SJSA1 (cell line): Measurements from ENCODE around the gene ZNF641. TPM values are rescaled to one million over a fixed set of nuclear protein-coding genes. Genes with fewer than 3 reads are reported as not detected.
"Not testable (repeated sequence)": the region's sequence is repeated elsewhere in the genome, so short reads cannot be mapped to it uniquely, and the experiment has no call there.

Experiments used
- DNase-seq, 2 experiments: peaks; one replicate each; pipeline ENCODE4 v3.0.0-alpha.2; 2015 to 2020; ENCODE audit warnings: low spot score in 2 of 2, low read depth in 1 of 2
- H3K27ac ChIP-seq: fragments of 250-450 bp; sonication (Bioruptor Pico); 2 replicates; pipeline ENCODE4 v1.5.1; 2020; ENCODE audit warnings: mild to moderate bottlenecking, moderate library complexity
- H3K27me3 ChIP-seq: fragments of 250-450 bp; sonication (Bioruptor Pico); replicated peaks from 2 replicates; pipeline ENCODE4 v1.5.1; 2020; ENCODE audit warnings: mild to moderate bottlenecking, moderate library complexity
- H3K36me3 ChIP-seq: fragments of 250-450 bp; sonication (Bioruptor Pico); 2 replicates; pipeline ENCODE4 v1.5.1; 2020; ENCODE audit warnings: mild to moderate bottlenecking
- H3K4me1 ChIP-seq: fragments of 250-450 bp; sonication (Bioruptor Pico); replicated peaks from 2 replicates; pipeline ENCODE4 v1.6.1; 2021; ENCODE audit warnings: mild to moderate bottlenecking
- H3K4me3 ChIP-seq: fragments of 250-450 bp; sonication (Bioruptor Pico); 2 replicates; pipeline ENCODE4 v1.5.1; 2020; ENCODE audit warnings: mild to moderate bottlenecking
- H3K9me3 ChIP-seq: fragments of 250-450 bp; sonication (Bioruptor Pico); replicated peaks from 2 replicates; pipeline ENCODE4 v1.5.1; 2020; ENCODE audit warnings: mild to moderate bottlenecking
- total RNA-seq: library from RNA; depleted of rRNA; stranded (reverse); fragments of >200 nt; shearing (Covaris generic); gene quantifications from 2 replicates; pipeline ENCODE4 v1.2.3, GENCODE V29; 2014

ZNF641 gene
- total RNA-seq, 1 experiment from 2014 or later, result 12.8 TPM

GRCh38 chr12:48352157-48352760, 1.5 kb upstream of the ZNF641 start:
- peaks cover 12% of the 10 kb centered on the region for H3K36me3 ChIP-seq
- H3K27me3 ChIP-seq, result 0 out of 2 replicates have a peak, but pooled peaks cover 2% of the 10 kb centered on the region
- H3K9me3 ChIP-seq, result 0 out of 2 replicates have a peak, but pooled peaks cover 3% of the 10 kb centered on the region
- DNase-seq, result no peak
- peaks cover 11% of the 10 kb centered on the region for H3K4me1 ChIP-seq
- H3K4me3 ChIP-seq, result no peak overlapping the region
- H3K27ac ChIP-seq, result no peak overlapping the region

DNA sequence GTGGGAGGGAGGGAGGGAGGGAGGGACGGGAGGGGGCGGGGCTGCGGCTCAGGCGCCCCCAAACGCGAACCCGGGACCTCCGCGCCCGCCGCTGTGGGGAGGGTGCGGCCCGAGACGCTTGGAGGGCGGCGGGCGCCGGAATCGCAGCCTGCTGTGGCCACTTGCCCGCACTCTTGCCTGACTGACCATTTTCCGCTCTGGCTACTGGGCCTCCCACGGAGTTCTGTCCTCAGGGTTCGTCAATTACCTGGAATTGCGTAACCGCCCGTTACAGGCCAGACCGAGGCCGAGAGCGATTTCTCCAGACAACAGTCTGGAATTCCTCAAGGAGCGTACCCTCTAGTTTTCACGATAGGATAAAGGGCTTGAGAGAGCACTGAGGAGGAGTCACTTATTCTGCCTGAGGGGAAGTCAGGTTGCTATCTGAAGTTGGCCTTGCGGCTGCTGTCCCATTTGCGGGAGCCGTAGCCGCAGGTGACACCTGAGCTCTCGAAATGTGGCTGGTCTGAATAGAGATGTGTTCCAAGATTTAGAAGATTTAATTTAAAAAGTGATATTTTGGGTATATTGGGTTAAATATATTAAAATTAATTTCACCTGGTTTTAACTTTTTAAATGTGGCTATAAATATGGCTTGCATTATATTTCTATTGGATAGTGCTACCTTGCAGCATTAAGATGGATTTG, 446 bp upstream of the ZNF641 start:
- Histone ChIP-seq H3K36me3 (peaks cover 23% of the 10 kb centered on the region), H3K4me3 (peak overlapping the region; percentile 95), H3K27me3 (0 out of 2 replicates have a peak, but pooled peaks cover 2% of the 10 kb centered on the region), H3K9me3 (0 out of 2 replicates have a peak, but pooled peaks cover 3% of the 10 kb centered on the region), H3K4me1 (peaks cover 11% of the 10 kb centered on the region), H3K27ac (peak overlapping the region; percentile 69)
- peak; percentile 64 to 69 for DNase-seq

- H3K27me3 ChIP-seq, result 0 out of 2 replicates have a peak, but pooled peaks cover 2% of the 10 kb centered on the region
- H3K27ac ChIP-seq, result no peak overlapping the region
- H3K4me3 ChIP-seq, result no peak overlapping the region
These were observed 1.2 kb downstream of the ZNF641 start for GRCh38 chr12:48349471-48349870.

GRCh38 chr12:48342980-48343379, 7.7 kb downstream of the ZNF641 start:
- Histone ChIP-seq H3K27me3 (no peaks in the 10 kb centered on the region), H3K36me3 (peaks cover 52% of the 10 kb centered on the region)
- no peak for DNase-seq

More at GRCh38 chr12:48349471-48349870, 1.2 kb downstream of the ZNF641 start:
- no peak for DNase-seq
- Histone ChIP-seq H3K9me3 (0 out of 2 replicates have a peak, but pooled peaks cover 3% of the 10 kb centered on the region), H3K36me3 (peaks cover 31% of the 10 kb centered on the region), H3K4me1 (peaks cover 11% of the 10 kb centered on the region)

GRCh38 chr12:48340943-48341342, 9.8 kb downstream of the ZNF641 start:
- no peak overlapping the region for H3K27ac ChIP-seq
- no peak overlapping the region for H3K4me3 ChIP-seq
- no peaks in the 10 kb centered on the region for H3K27me3 ChIP-seq
- H3K36me3 ChIP-seq, result peaks cover 32% of the 10 kb centered on the region
- no peaks in the 10 kb centered on the region for H3K4me1 ChIP-seq
- no peak for DNase-seq
- no peaks in the 10 kb centered on the region for H3K9me3 ChIP-seq

More at GRCh38 chr12:48342980-48343379, 7.7 kb downstream of the ZNF641 start:
- no peak overlapping the region for H3K27ac ChIP-seq
- H3K4me1 ChIP-seq, result no peaks in the 10 kb centered on the region
- no peaks in the 10 kb centered on the region for H3K9me3 ChIP-seq
- no peak overlapping the region for H3K4me3 ChIP-seq

DNA sequence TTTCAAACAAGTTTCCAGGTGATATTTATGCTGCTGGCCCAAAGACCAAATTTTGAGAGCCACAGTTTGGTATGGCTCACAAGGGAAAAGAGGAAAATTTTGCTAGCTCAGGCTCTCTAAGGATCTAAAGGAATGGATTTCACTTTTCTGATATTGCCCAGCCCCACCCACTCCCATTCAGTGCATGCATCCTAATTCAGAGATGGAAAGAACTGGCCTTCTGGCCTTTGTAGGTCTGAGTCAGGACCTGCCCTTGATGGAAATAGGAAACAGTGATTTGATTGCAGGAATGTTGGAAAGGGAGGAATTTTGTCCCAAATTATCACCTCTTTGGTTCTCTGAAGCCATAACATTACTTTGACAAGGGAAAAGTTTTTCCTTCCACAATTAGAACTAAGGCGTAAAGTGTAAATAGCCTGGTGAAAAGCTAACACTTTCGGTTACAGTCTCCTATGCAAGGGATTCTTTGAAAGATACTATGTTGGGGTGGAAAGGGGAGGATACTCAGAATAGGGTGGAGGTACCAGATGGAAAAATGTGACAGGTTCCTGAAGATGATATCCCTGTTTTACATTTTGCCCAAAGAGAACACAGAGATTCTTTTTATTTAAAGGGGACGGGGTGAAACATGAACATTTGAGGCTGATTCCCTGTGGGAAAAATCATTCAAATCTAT, 11.1 kb downstream of the ZNF641 start:
- no peaks in the 10 kb centered on the region for H3K4me1 ChIP-seq
- no peak overlapping the region for H3K4me3 ChIP-seq
- no peaks in the 10 kb centered on the region for H3K27me3 ChIP-seq
- no peaks in the 10 kb centered on the region for H3K9me3 ChIP-seq
- DNase-seq, result no peak
- no peak overlapping the region for H3K27ac ChIP-seq
- peaks cover 27% of the 10 kb centered on the region for H3K36me3 ChIP-seq

DNA sequence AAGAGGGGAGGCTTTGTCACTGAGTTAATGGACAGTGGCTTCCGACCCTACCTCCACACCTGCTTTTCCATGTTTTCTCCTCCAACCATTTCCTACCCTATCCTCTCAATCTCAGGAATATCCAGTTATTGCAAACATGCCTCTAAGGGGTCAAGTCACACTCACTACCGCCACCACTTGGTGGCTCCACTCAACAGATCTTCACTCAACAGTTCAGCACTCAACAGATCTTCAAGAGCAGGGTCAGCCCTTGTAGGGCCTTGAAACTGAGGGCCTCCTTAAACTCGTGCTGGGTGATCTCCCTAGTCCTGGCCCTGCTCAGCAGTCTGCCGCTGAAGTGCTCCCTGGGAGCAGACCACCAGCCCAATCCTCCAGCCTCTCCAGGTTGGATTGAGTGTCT, 14.2 kb downstream of the ZNF641 start:
- H3K27me3 ChIP-seq, result no peaks in the 10 kb centered on the region
- H3K4me3 ChIP-seq, result no peak overlapping the region
- H3K9me3 ChIP-seq, result no peaks in the 10 kb centered on the region
- no peaks in the 10 kb centered on the region for H3K4me1 ChIP-seq
- no peak overlapping the region for H3K27ac ChIP-seq
- no peak for DNase-seq
- H3K36me3 ChIP-seq, result no peaks in the 10 kb centered on the region

DNA sequence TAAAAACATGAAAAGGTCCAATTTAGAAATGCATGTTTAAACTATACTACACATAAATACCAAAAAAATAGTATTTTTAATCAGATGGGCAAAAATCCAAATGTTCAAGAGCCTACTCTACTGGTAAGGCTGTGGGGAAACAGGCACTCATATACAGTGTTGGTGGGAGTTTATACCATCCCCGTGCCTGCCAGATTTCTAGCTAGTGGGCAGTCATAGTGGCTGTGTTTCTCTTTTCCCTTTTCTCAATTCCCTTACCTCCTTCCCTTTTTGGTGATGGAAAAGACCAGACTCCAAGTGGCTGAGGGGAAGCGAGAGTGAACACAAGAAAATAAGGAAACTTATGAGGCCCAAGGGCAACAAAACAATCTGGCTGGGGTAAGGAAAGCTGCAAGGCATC, 14.7 kb downstream of the ZNF641 start:
- Histone ChIP-seq H3K36me3 (no peaks in the 10 kb centered on the region), H3K27me3 (no peaks in the 10 kb centered on the region), H3K4me1 (no peaks in the 10 kb centered on the region), H3K9me3 (no peaks in the 10 kb centered on the region), H3K4me3 (no peak overlapping the region), H3K27ac (no peak overlapping the region)
- DNase-seq, result no peak

DNA sequence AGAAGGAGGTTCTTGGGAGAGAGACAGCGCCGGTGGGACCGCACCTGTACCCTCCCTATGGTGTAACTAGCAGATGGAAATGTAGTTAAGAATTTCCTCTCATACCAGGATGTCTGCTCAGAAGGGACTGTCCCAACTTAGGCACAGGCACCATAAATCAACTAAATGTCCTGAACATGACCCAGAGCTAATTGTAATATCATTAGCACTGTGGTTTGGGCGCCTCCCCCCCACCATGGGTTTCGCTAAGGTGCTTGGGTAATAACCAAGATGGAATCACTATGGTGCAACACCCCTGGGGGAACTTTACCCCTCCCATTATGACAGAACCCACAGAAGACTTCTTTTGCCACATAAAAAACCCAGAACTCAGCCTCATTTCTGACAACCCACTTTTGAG, 15.9 kb downstream of the ZNF641 start:
- H3K36me3 ChIP-seq, result no peaks in the 10 kb centered on the region
- H3K9me3 ChIP-seq, result no peaks in the 10 kb centered on the region
- no peaks in the 10 kb centered on the region for H3K27me3 ChIP-seq

GRCh38 chr12:48333680-48334079, 17.0 kb downstream of the ZNF641 start:
- not testable (repeated sequence) for H3K36me3 ChIP-seq, H3K27me3 ChIP-seq, H3K27ac ChIP-seq, H3K4me3 ChIP-seq, H3K4me1 ChIP-seq, H3K9me3 ChIP-seq, DNase-seq

More for the DNA sequence above, 15.9 kb downstream of the ZNF641 start:
- no peak overlapping the region for H3K27ac ChIP-seq
- no peak overlapping the region for H3K4me3 ChIP-seq
- no peaks in the 10 kb centered on the region for H3K4me1 ChIP-seq
- DNase-seq, result no peak

- Histone ChIP-seq H3K27me3 (no peaks in the 10 kb centered on the region; the same call in 1 of the 2 replicates), H3K4me3 (no peak overlapping the region), H3K9me3 (no peaks in the 10 kb centered on the region), H3K36me3 (no peaks in the 10 kb centered on the region), H3K4me1 (no peaks in the 10 kb centered on the region), H3K27ac (no peak overlapping the region)
- DNase-seq, result no peak
These were observed 19.3 kb downstream of the ZNF641 start for GRCh38 chr12:48331399-48331798.

DNA sequence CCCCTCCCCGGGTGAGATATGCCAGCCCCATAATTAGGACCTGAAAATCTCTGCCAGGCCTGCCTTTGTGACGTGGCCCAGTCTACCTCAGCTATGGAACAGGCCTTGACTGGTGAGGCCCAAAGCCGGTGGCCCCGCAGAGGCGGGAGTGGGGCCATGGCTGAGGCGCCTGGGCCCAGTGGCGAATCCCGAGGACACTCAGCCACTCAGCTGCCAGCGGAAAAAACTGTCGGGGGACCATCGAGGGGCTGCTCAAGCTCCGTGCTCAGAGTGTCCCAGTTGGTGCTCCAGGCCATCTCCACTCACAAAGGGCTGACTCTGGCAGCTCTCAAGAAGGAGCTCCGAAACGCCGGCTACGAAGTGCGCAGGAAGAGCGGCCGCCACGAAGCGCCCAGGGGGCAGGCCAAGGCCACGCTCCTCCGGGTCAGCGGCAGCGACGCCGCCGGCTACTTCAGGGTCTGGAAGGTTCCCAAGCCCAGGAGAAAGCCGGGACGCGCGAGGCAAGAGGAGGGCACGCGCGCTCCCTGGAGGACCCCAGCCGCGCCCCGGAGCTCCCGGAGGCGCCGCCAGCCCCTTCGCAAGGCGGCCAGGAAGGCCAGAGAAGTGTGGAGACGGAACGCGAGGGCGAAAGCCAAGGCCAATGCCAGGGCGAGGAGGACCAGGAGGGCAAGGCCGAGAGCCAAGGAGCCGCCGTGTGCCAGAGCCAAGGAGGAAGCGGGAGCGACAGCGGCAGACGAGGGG, 21.4 kb downstream of the ZNF641 start:
- H3K4me3 ChIP-seq, result no peak overlapping the region
- H3K27me3 ChIP-seq, result no peaks in the 10 kb centered on the region; the same call in 1 of the 2 replicates
- no peaks in the 10 kb centered on the region for H3K36me3 ChIP-seq
- no peak for DNase-seq
- H3K9me3 ChIP-seq, result no peaks in the 10 kb centered on the region
- H3K27ac ChIP-seq, result no peak overlapping the region
- no peaks in the 10 kb centered on the region for H3K4me1 ChIP-seq

DNA sequence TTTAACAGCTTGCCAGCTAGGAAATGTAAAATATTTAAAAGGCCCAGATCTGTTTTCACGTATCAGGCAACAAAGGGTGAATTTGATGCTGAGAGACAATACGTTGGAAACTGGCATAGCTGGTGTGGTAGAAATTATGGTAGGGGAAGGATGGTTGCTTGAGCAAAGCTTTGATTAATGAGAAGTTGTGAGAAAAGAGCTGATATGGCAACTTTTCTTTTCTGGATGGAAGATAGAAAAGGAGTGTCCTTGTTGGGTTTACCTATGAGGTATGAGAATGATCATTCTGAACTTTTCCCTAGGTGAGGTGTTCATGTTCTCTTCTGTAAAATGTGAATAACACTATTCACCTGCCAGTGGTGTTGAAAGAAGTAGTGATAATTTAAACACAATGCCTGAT, 34.2 kb downstream of the ZNF641 start:
- no peaks in the 10 kb centered on the region for H3K4me1 ChIP-seq
- no peaks in the 10 kb centered on the region; the same call in 1 of the 2 replicates for H3K27me3 ChIP-seq
- H3K36me3 ChIP-seq, result no peaks in the 10 kb centered on the region
- no peak overlapping the region for H3K4me3 ChIP-seq
- no peaks in the 10 kb centered on the region for H3K9me3 ChIP-seq
- H3K27ac ChIP-seq, result no peak overlapping the region
- no peak for DNase-seq
